PC-9 (cell line): Measurements from ENCODE around the gene SLC26A6. TPM values are rescaled to one million over a fixed set of nuclear protein-coding genes. Genes with fewer than 3 reads are reported as not detected.

Experiments
- BruUV-seq: library from RNA; stranded (reverse); fragments of 400-500 nt; replicated peaks from 2 replicates; lab custom pipeline; 2021; lab: Mats Ljungman, UMichigan
- CTCF ChIA-PET: fragments of 300-600 bp; sonication (Branson Sonifier 250); formaldehyde crosslinking; loops from one replicate; lab custom pipeline; 2022; ENCODE audit warnings: antibody characterized with exemption; lab: Charles Lee
- POLR2A ChIA-PET: fragments of 300-600 bp; sonication (Branson Sonifier 250); formaldehyde crosslinking; loops from one replicate; lab custom pipeline; 2022; ENCODE audit warnings: antibody characterized with exemption; ENCODE audit not compliant: unreplicated experiment; lab: Charles Lee
- DNase-seq, 2 experiments: peaks; one replicate each; pipeline versions ENCODE4 v3.0.0 to v3.0.0-alpha.2; 2015 to 2022; ENCODE audit warnings: mixed read lengths in 1 of 2
- H2AFZ ChIP-seq: fragments of 200-600 bp; sonication (generic); 2 replicates; pipeline ENCODE4 v1.8.1; 2017; ENCODE audit warnings: antibody characterized with exemption
- H3F3A ChIP-seq: fragments of 200-600 bp; sonication (generic); 2 replicates; pipeline ENCODE4 v1.8.1; 2017; ENCODE audit warnings: antibody characterized with exemption, mild to moderate bottlenecking, low read depth; ENCODE audit not compliant: insufficient read depth
- H3K27ac ChIP-seq: fragments of 200-600 bp; sonication (generic); 2 replicates; pipeline ENCODE4 v1.6.1; 2016; ENCODE audit warnings: mixed run types
- H3K27me3 ChIP-seq: fragments of 200-600 bp; sonication (generic); 2 replicates; pipeline ENCODE4 v1.6.1; 2016; ENCODE audit warnings: low read depth, mixed run types; ENCODE audit not compliant: insufficient read depth
- H3K36me3 ChIP-seq: fragments of 200-600 bp; sonication (generic); 2 replicates; pipeline ENCODE4 v1.6.1; 2016; ENCODE audit warnings: low read depth, mixed run types
- H3K4me1 ChIP-seq: fragments of 200-600 bp; sonication (generic); replicated peaks from 2 replicates; pipeline ENCODE4 v1.6.1; 2016; ENCODE audit warnings: mixed run types; ENCODE audit not compliant: insufficient read depth
- H3K4me2 ChIP-seq: fragments of 200-600 bp; sonication (generic); 2 replicates; pipeline ENCODE4 v1.6.1; 2017; ENCODE audit warnings: mixed run types
- H3K4me3 ChIP-seq: fragments of 200-600 bp; sonication (generic); 2 replicates; pipeline ENCODE4 v1.6.1; 2016; ENCODE audit warnings: mixed run types
- H3K79me2 ChIP-seq: fragments of 200-600 bp; sonication (generic); 2 replicates; pipeline ENCODE4 v1.6.1; 2017; ENCODE audit warnings: low read depth, mixed run types
- H3K9me2 ChIP-seq: fragments of 200-600 bp; sonication (generic); 2 replicates; pipeline ENCODE4 v1.8.1; 2017; ENCODE audit warnings: mild to moderate bottlenecking; ENCODE audit not compliant: insufficient read depth
- H3K9me3 ChIP-seq: fragments of 200-600 bp; sonication (generic); 2 replicates; pipeline ENCODE4 v1.8.1; 2016; ENCODE audit warnings: low read depth; ENCODE audit not compliant: insufficient read depth
- H4K20me1 ChIP-seq: fragments of 200-600 bp; sonication (generic); 2 replicates; pipeline ENCODE4 v1.8.1; 2017; ENCODE audit not compliant: insufficient read depth
- EZH2 ChIP-seq: fragments of 200-600 bp; sonication (generic); IDR thresholded peaks from 2 replicates; pipeline ENCODE4 v1.8.0; 2017; ENCODE audit warnings: antibody characterized with exemption, low read depth
- intact Hi-C: fragments of 100-400 bp; cut with micrococcal nuclease; formaldehyde crosslinking; loops from one replicate; pipeline ENCODE4 v1.10.0; 2022; ENCODE audit not compliant: unreplicated experiment
- total RNA-seq: library from RNA; stranded (reverse); gene quantifications from 2 replicates; pipeline ENCODE4 v1.2.3, GENCODE V29; 2021
- TF ChIP-seq, protein P1 (sequence below): fragments of 200-600 bp; sonication (generic); conservative IDR thresholded peaks from 2 replicates; pipeline ENCODE4 v1.6.1; 2017; ENCODE audit warnings: mixed run types, antibody characterized with exemption, mild to moderate bottlenecking, moderate library complexity

The SLC26A6 gene
- total RNA-seq, 1 experiment from 2014 or later: 18.7 TPM

DNA sequence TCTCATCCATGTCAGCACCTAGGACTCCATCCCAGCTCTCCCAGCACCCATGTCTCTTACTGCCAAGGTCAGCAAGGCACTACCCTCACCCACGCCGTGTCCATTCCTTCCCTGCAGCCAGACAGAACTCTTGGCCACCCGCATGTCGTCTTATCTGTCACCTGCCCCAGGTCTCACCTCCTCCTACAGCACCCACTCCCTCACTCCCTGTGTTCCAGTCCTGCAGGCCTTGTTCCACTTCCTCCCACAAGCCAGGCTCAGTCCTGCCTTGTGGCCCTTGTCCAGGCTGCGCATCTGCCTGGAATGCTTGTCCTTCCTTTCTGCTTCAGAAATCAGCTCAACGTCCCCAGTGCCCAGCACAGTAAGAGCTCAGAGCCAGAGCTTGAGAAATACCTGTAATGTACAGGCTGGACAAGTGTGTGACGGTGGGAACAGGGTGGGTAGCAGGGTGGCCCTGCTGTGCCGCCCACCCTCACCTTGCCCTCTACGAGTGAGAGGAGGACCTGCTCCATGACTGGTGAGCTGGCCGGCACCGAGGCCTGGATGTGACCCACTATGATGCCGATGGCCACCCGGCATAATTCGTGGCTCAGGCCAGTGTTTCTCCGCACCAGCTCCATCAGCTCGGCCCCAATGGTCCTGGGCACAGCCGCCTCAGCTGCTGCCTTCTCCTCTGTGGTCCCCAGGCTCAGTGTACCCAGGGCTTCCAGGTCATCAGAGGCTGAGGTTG lies 45.7 kb upstream of the SLC26A6 start:
- Histone ChIP-seq H4K20me1 (no peaks in the 10 kb centered on the region; the same call in 1 of the 2 replicates), H3K9me3 (no peaks in the 10 kb centered on the region), H3K36me3 (no peaks in the 10 kb centered on the region), H3K27me3 (no peaks in the 10 kb centered on the region), H3K9me2 (no peaks in the 10 kb centered on the region), H3K4me1 (peaks cover 17% of the 10 kb centered on the region), H3K4me3 (no peak overlapping the region), H3K4me2 (no peak overlapping the region), H2AFZ (no peak overlapping the region), H3K27ac (no peak overlapping the region), H3F3A (no peaks in the 10 kb centered on the region), H3K79me2 (peaks cover 21% of the 10 kb centered on the region)
- CTCF ChIA-PET: no interaction called here
- no TSS peak for BruUV-seq
- TF ChIP-seq EZH2: no peak
- TF ChIP-seq, protein P1, sequence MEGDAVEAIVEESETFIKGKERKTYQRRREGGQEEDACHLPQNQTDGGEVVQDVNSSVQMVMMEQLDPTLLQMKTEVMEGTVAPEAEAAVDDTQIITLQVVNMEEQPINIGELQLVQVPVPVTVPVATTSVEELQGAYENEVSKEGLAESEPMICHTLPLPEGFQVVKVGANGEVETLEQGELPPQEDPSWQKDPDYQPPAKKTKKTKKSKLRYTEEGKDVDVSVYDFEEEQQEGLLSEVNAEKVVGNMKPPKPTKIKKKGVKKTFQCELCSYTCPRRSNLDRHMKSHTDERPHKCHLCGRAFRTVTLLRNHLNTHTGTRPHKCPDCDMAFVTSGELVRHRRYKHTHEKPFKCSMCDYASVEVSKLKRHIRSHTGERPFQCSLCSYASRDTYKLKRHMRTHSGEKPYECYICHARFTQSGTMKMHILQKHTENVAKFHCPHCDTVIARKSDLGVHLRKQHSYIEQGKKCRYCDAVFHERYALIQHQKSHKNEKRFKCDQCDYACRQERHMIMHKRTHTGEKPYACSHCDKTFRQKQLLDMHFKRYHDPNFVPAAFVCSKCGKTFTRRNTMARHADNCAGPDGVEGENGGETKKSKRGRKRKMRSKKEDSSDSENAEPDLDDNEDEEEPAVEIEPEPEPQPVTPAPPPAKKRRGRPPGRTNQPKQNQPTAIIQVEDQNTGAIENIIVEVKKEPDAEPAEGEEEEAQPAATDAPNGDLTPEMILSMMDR: no peak
- POLR2A ChIA-PET: no interaction called here
- DNase-seq: no peak
- intact Hi-C loops: no loop called here

DNA sequence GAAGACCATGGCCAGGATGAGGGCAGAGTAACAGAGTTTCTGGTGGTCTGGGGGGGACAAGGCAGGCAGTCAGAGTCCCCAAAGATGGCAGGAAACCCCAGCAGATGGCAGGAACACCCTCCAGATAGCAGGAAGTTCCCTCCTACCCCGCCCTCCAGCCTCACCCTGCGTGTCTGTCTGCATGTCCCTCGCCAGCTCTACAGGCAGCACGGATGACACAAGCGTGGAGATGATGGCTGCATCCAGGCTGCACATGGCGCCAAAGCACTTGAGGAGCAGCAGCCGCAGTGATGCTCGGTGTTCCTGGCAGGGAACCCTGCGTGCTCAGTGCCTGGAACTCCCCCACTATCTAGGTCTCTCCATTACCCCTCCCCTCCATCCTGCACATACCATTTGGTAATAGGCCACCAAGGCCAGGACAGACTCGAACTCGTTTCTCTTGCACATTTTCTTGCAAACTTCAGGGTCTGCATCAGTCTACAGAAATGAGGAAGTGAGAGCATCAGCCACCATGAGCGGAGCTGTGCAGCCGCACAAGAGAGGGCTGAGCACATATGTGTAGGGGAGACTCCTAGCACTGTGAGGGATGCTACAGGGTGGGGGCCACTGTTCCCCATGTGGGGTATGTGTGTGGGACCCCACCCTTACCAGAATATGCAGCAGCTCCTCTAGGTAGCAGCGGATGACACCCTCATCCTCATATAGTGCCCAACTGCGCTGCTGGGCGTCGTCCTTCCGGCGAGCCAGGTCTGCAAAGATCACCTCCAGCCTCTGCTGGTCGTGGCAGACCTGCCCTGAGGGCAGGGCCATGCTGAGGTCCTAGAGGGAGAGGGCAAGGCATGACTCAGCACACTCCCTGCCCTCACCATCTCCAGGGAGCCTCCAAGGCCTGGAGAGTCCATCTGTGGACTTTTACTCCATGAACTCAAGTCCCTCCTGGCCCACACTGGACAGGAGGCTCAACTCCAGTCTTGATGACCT lies 44.4 kb upstream of the SLC26A6 start:
- H4K20me1 ChIP-seq: no peaks in the 10 kb centered on the region; the same call in 1 of the 2 replicates
- no peaks in the 10 kb centered on the region for H3K27me3 ChIP-seq
- H3K27ac ChIP-seq: no peak overlapping the region
- CTCF ChIA-PET: no interaction called here
- no peaks in the 10 kb centered on the region for H3F3A ChIP-seq
- POLR2A ChIA-PET: no interaction called here
- BruUV-seq: no TSS peak
- H3K4me2 ChIP-seq: no peak overlapping the region
- peaks cover 15% of the 10 kb centered on the region for H3K4me1 ChIP-seq
- H3K79me2 ChIP-seq: peaks cover 15% of the 10 kb centered on the region
- no peak for TF ChIP-seq EZH2
- TF ChIP-seq, protein P1: no peak
- peak in 1 of 2 experiments; percentile 59 for DNase-seq
- no peak overlapping the region for H3K4me3 ChIP-seq
- H3K9me2 ChIP-seq: no peaks in the 10 kb centered on the region
- H3K36me3 ChIP-seq: no peaks in the 10 kb centered on the region
- intact Hi-C loops: no loop called here
- no peaks in the 10 kb centered on the region for H3K9me3 ChIP-seq
- no peak overlapping the region for H2AFZ ChIP-seq

DNA sequence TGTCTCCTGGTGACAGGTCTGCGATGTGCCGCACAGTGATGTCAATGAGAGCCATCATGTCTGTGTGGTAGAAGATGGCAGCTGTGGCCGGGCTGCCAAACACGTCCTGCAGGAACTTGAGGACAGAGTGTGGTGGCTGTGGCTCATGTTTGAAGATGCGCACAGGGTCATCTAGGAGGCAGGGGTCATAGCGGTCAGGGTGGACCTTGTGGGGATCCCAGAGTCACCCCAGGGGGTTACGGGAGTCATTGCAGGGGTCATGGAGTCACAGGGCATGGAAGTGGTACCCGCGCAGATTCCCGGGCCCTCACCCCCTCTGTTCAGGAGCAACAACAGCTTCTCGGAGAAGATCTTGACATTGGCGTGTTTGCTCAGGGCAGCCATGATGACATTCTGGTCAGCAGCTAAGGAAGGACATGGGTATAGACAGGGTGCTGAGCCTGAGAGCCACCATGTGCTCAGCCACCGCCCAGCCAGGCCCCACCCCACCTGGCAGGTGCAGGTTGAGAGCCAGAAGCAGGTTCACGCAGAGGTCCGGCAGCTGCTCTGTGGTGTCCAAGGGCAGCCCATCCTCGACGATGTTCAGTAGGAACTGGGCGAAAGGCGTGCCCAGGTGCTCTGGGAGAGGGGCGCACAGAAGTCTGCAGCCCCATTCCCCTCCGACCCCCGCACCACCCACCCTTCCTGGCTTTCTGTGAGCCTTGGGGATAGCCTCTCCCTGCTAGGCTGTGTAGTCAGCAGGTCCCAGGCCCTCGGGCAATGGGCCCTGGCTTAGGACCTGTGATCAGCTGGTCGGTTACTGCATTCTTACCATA lies 43.5 kb upstream of the SLC26A6 start:
- peaks cover 8% of the 10 kb centered on the region for H3K4me1 ChIP-seq
- BruUV-seq: no TSS peak
- H3K27ac ChIP-seq: no peak overlapping the region
- no peaks in the 10 kb centered on the region for H3K36me3 ChIP-seq
- H3K9me3 ChIP-seq: no peaks in the 10 kb centered on the region
- TF ChIP-seq EZH2: no peak
- TF ChIP-seq, protein P1: no peak
- H3K27me3 ChIP-seq: no peaks in the 10 kb centered on the region
- no peak overlapping the region for H3K4me2 ChIP-seq
- CTCF ChIA-PET: no interaction called here
- DNase-seq: no peak
- POLR2A ChIA-PET: no interaction called here
- intact Hi-C loops: no loop called here
- H3K9me2 ChIP-seq: no peaks in the 10 kb centered on the region
- no peaks in the 10 kb centered on the region for H3F3A ChIP-seq
- no peak overlapping the region for H2AFZ ChIP-seq
- H3K4me3 ChIP-seq: no peak overlapping the region
- H3K79me2 ChIP-seq: peaks cover 8% of the 10 kb centered on the region; the same call in 1 of the 2 replicates
- no peaks in the 10 kb centered on the region for H4K20me1 ChIP-seq
